Esophagus squamous epithelium (tissue), 4 donors: Measurements from ENCODE around the gene CXorf58.

Experiments used
- CTCF ChIP-seq, 6 experiments: fragments of 450-650 bp in 4 of 6; fragments of 200-600 bp in 2 of 6; sonication (generic) in 2 of 6; IDR thresholded peaks; one replicate each; pipeline ENCODE4 v1.5.1; 2016 to 2019; ENCODE audit warnings: antibody characterized with exemption in 6 of 6, mild to moderate bottlenecking in 4 of 6, moderate library complexity in 4 of 6
- POLR2A ChIP-seq, 4 donors: fragments of 450-650 bp; IDR thresholded peaks; one replicate each; pipeline ENCODE4 v1.6.1; 2017; ENCODE audit warnings: antibody characterized with exemption in 4 of 4, mild to moderate bottlenecking in 4 of 4, moderate library complexity in 3 of 4

GRCh38 chrX:23954396-23954795 lies 46.6 kb downstream of the CXorf58 start:
- TF ChIP-seq CTCF (IDR thresholded peaks at IDR 0.05) = no peak
- no peak for TF ChIP-seq POLR2A (IDR thresholded peaks at IDR 0.05)
